HepG2 (cell line): ENCODE data around the gene UBR7. TPM values are rescaled to one million over a fixed set of nuclear protein-coding genes. Genes with fewer than 3 reads are reported as not detected.

Experiments used
- ATM ChIP-seq: fragments of 450-650 bp; IDR thresholded peaks from 2 replicates; pipeline ENCODE4 v1.7.1; 2017; ENCODE audit warnings: mild to moderate bottlenecking, borderline replicate concordance
- FOXK1 ChIP-seq: sonication (generic); formaldehyde crosslinking; IDR thresholded peaks from 2 replicates; pipeline ENCODE4 v1.4.0; 2020; ENCODE audit warnings: low read depth, missing genetic modification reagents, borderline replicate concordance
- HMG20A ChIP-seq: IDR thresholded peaks from 2 replicates; pipeline ENCODE4 v1.6.1; 2016; ENCODE audit warnings: borderline replicate concordance
- HMG20B ChIP-seq: conservative IDR thresholded peaks from 2 replicates; pipeline ENCODE4 v1.6.1; 2016; ENCODE audit warnings: missing genetic modification reagents, missing compliant biosample characterization
- HNRNPUL1 ChIP-seq: fragments of 200-400 bp; formaldehyde crosslinking; IDR thresholded peaks from 2 replicates; pipeline ENCODE4 v1.6.1; 2017; ENCODE audit warnings: low read depth, mild to moderate bottlenecking, low read length, moderate library complexity
- KDM1A ChIP-seq: IDR thresholded peaks from 2 replicates; pipeline ENCODE4 v1.6.1; 2016; ENCODE audit warnings: missing compliant biosample characterization
- MAFF ChIP-seq: IDR thresholded peaks from 2 replicates; pipeline ENCODE4 v1.6.1; 2011; ENCODE audit warnings: low read depth, low read length, improper control_type of control experiment
- MAFG ChIP-seq: sonication (generic); formaldehyde crosslinking; IDR thresholded peaks from 2 replicates; pipeline ENCODE4 v1.5.1; 2020; ENCODE audit warnings: mild to moderate bottlenecking, missing genetic modification reagents
- NCOR1 ChIP-seq: fragments of 200-600 bp; sonication (generic); IDR thresholded peaks from 2 replicates; pipeline ENCODE4 v1.7.0; 2017; ENCODE audit warnings: antibody characterized with exemption, low read length, borderline replicate concordance
- NFYB ChIP-seq: sonication (generic); formaldehyde crosslinking; IDR thresholded peaks from 2 replicates; pipeline ENCODE4 v1.4.0; 2020; ENCODE audit warnings: missing genetic modification reagents
- SMYD3 ChIP-seq: sonication (generic); formaldehyde crosslinking; IDR thresholded peaks from 2 replicates; pipeline ENCODE4 v1.8.1; 2023; ENCODE audit warnings: mild to moderate bottlenecking, missing genetic modification reagents
- TGIF2 ChIP-seq: IDR thresholded peaks from 2 replicates; pipeline ENCODE4 v1.6.1; 2016; ENCODE audit warnings: control low read depth, missing compliant biosample characterization
- ZNF549 ChIP-seq: sonication (generic); formaldehyde crosslinking; IDR thresholded peaks from 2 replicates; pipeline ENCODE4 v1.5.0; 2020; ENCODE audit warnings: missing genetic modification reagents
- ZNF550 ChIP-seq: sonication (generic); formaldehyde crosslinking; IDR thresholded peaks from 2 replicates; pipeline ENCODE4 v1.4.0; 2020; ENCODE audit warnings: mild to moderate bottlenecking, missing genetic modification reagents, borderline replicate concordance
- ZNF569 ChIP-seq: sonication (generic); formaldehyde crosslinking; IDR thresholded peaks from 2 replicates; pipeline ENCODE4 v1.5.0; 2020; ENCODE audit warnings: mild to moderate bottlenecking, missing genetic modification reagents, moderate library complexity, borderline replicate concordance
- ZNF629 ChIP-seq: sonication (generic); formaldehyde crosslinking; conservative IDR thresholded peaks from 2 replicates; pipeline ENCODE4 v1.5.0; 2020; ENCODE audit warnings: missing genetic modification reagents
- ZNF703 ChIP-seq: sonication (generic); formaldehyde crosslinking; IDR thresholded peaks from 2 replicates; pipeline ENCODE4 v1.5.1; 2020; ENCODE audit warnings: missing genetic modification reagents, mild to moderate bottlenecking, moderate library complexity, borderline replicate concordance
- polyA plus RNA-seq, 8 experiments: library from polyadenylated mRNA; depleted of rRNA in 3 of 8; stranded (reverse) in 7 of 8; unstranded in 1 of 8; fragments of >200 nt; fragmentation: Illumina TruSeq in 4 of 8; extraction: Trizol in 4 of 8; gene quantifications; 2 replicates each; pipeline versions ENCODE4 v1.2.1 to v1.2.3, GENCODE V29; 2011 to 2016; ENCODE audit warnings: low read depth in 4 of 8, missing spikeins in 1 of 8, mixed read lengths in 1 of 8; ENCODE audit not compliant: insufficient read depth in 1 of 8
- total RNA-seq, 5 experiments: library from RNA; depleted of rRNA; stranded (reverse); fragments of >200 nt; fragmentation: Illumina TruSeq; extraction: Trizol; gene quantifications; 2 replicates each; pipeline ENCODE4 v1.2.3, GENCODE V29; 2016; ENCODE audit warnings: low read depth in 1 of 5
- TF ChIP-seq, protein P1 (sequence below): sonication (generic); formaldehyde crosslinking; IDR thresholded peaks from 2 replicates; pipeline ENCODE4 v1.4.0; 2020; ENCODE audit warnings: mild to moderate bottlenecking, missing genetic modification reagents

Gene UBR7
- total and polyA plus RNA-seq, 2 of the 13 experiments (the other 11 are each of a cell fraction or from before 2014, with no cell fraction given), result 11.0 to 19.7 TPM

DNA sequence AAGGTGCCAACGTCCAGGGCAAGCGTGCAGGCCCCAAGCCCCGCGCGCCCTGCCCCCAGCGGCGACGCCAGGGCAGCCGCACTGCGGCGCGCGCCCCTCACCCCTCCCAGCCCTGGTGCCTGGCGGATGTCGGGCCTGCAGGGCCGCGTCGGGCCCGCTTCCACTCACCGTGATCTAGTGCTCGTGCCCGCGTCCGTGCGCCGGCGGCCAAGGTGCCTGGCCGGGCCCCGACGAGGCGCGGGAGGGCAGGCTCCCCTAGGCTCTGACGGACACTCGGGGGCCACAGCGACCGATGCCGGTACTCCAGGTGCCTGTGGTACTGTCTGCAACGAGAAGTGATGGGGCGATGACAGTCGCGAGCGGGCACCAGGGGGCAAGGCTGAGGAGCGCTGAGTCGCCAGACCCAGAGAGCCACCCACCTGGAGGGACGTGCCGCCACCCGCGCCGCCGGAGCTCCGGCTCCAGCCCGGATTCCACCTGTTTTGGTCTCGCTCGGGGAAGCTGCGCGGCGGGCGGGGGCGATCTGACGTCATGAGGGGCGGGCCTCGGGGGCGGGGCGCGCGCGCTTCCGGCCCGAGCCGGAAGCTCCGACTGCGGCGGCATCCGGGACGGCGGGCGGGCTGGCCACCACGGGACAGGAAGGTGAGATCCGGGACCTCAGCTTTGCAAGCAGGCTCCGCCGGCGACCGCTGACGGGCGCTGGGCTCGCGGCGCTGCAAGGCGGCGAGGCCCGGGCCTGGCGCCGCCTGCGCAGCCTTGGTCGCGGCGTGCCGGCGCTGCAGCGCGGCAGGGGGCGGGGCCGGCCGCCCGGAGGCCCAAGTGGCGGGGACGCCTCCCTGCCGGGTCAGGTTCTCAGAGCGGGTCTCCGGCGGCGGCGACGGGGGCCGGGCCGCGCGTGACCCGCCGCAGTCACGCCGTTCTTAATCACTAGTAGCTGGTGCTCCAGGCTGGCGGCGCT is 22.4 kb upstream of the UBR7 start, which contains the start of the genes LYSET and MOAP1 (continued):
- TF ChIP-seq, protein P1, sequence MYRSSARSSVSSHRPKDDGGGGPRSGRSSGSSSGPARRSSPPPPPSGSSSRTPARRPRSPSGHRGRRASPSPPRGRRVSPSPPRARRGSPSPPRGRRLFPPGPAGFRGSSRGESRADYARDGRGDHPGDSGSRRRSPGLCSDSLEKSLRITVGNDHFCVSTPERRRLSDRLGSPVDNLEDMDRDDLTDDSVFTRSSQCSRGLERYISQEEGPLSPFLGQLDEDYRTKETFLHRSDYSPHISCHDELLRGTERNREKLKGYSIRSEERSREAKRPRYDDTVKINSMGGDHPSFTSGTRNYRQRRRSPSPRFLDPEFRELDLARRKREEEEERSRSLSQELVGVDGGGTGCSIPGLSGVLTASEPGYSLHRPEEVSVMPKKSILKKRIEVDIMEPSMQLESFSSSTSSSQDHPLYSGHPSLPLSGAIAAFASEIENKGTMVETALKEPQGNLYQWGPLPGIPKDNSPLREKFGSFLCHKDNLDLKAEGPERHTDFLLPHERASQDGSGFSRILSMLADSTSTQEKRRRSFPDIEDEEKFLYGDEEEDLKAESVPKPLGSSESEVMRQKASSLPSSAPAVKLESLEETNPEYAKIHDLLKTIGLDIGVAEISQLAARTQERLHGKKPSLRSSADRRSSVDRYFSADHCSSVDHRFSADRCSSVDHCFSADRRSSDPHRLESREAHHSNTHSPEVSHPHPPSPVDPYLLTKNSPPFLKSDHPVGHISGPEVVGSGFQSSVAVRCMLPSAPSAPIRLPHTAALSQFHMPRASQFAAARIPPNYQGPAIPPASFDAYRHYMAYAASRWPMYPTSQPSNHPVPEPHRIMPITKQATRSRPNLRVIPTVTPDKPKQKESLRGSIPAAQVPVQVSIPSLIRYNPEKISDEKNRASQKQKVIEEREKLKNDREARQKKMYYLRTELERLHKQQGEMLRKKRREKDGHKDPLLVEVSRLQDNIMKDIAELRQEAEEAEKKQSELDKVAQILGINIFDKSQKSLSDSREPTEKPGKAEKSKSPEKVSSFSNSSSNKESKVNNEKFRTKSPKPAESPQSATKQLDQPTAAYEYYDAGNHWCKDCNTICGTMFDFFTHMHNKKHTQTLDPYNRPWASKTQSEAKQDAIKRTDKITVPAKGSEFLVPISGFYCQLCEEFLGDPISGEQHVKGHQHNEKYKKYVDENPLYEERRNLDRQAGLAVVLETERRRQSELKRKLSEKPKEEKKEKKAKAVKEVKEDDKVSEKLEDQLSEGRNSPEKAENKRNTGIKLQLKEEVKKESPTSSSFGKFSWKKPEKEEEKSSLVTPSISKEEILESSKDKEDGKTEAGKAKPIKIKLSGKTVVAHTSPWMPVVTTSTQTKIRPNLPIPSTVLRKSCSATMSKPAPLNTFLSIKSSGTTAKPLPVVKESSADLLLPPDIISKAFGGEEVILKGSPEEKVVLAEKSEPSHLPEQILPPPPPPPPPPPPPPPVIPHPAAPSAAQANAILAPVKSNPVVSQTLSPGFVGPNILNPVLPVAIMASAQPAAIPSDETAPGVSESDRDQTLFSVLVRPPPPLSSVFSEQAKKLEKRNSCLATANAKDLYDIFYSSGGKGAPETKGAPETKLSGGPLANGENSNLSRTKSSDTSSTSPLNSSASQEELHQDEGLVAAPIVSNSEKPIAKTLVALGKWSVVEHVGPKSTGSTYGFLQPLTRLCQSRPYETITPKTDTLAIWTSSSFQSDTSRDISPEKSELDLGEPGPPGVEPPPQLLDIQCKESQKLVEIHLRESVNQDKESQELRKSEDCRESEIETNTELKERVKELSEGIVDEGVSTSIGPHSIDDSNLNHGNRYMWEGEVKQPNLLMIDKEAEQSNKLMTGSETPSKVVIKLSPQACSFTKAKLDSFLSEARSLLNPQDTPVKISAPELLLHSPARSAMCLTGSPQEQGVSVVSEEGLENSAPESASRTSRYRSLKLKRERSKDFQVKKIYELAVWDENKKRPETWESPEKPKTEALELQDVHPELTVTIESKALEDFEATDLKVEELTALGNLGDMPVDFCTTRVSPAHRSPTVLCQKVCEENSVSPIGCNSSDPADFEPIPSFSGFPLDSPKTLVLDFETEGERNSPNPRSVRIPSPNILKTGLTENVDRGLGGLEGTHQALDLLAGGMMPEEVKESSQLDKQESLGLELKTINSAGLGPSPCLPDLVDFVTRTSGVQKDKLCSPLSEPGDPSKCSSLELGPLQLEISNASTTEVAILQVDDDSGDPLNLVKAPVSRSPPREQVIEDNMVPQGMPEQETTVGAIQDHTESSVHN (CRISPR knock-in tag), result peak; percentile 63; the same call in 1 of the 2 replicates
- no peak for TF ChIP-seq SMYD3 (CRISPR knock-in tag)
- TF ChIP-seq HMG20A, result no peak
- TF ChIP-seq MAFF, result no peak
- no peak for TF ChIP-seq ATM
- TF ChIP-seq TGIF2 (CRISPR knock-in tag), result peak; percentile 46; the same call in 1 of the 2 replicates
- no peak; the same call in 1 of the 2 replicates for TF ChIP-seq NCOR1
- TF ChIP-seq ZNF629 (CRISPR knock-in tag), result 0 out of 2 replicates have a peak, but pooled peaks have one; percentile 30
- no peak for TF ChIP-seq KDM1A
- no peak for TF ChIP-seq ZNF550 (CRISPR knock-in tag)
- TF ChIP-seq ZNF569 (CRISPR knock-in tag), result no peak
- no peak for TF ChIP-seq MAFG (CRISPR knock-in tag)
- TF ChIP-seq FOXK1 (CRISPR knock-in tag), result peak; percentile 70; the same call in 1 of the 2 replicates
- TF ChIP-seq HNRNPUL1, result no peak
- peak; percentile 69; the same call in 1 of the 2 replicates for TF ChIP-seq ZNF703 (CRISPR knock-in tag)
- no peak for TF ChIP-seq ZNF549 (CRISPR knock-in tag)
- TF ChIP-seq NFYB (CRISPR knock-in tag), result no peak
- TF ChIP-seq HMG20B, result no peak
